Measurements from ENCODE around the gene NMBR.
A peak's percentile ranks its signal among the peaks of the same experiment; 100 is the strongest.
"Not testable (repeated sequence)": the region's sequence is repeated elsewhere in the genome, so short reads cannot be mapped to it uniquely, and the experiment has no call there.

NMBR gene

GRCh38 chr6:142155895-142156757, 9.2 kb upstream of the NMBR start:
- no peak overlapping the region for H3K4me3 ChIP-seq (ENCODE audit: low read length)
- peak; percentile 15 for DNase-seq (ENCODE audit: low read depth, low spot score)

- no peak for DNase-seq (ENCODE audit: low read depth, low spot score)
- H3K4me3 ChIP-seq (ENCODE audit: low read length), result no peak overlapping the region
Observed at GRCh38 chr6:142155091-142155490, 8.2 kb upstream of the NMBR start.

GRCh38 chr6:142154336-142154735, 7.4 kb upstream of the NMBR start:
- DNase-seq (ENCODE audit: low read depth, low spot score), result no peak
- no peak overlapping the region for H3K4me3 ChIP-seq (ENCODE audit: low read length)

GRCh38 chr6:142153196-142153595, 6.3 kb upstream of the NMBR start:
- H3K4me3 ChIP-seq (ENCODE audit: low read length), result no peak overlapping the region
- no peak for DNase-seq (ENCODE audit: low read depth, low spot score)

GRCh38 chr6:142152746-142153145, 5.8 kb upstream of the NMBR start:
- no peak overlapping the region for H3K4me3 ChIP-seq (ENCODE audit: low read length)
- no peak for DNase-seq (ENCODE audit: low read depth, low spot score)

- not testable (repeated sequence) for DNase-seq (ENCODE audit: low read depth, low spot score); H3K4me3 ChIP-seq (ENCODE audit: low read length)
Observed at GRCh38 chr6:142141531-142141930, 5.4 kb downstream of the NMBR start.

- no peak overlapping the region for H3K4me3 ChIP-seq (ENCODE audit: low read length)
- no peak for DNase-seq (ENCODE audit: low read depth, low spot score)
Observed at GRCh38 chr6:142138876-142139275, 8.0 kb downstream of the NMBR start.

DNA sequence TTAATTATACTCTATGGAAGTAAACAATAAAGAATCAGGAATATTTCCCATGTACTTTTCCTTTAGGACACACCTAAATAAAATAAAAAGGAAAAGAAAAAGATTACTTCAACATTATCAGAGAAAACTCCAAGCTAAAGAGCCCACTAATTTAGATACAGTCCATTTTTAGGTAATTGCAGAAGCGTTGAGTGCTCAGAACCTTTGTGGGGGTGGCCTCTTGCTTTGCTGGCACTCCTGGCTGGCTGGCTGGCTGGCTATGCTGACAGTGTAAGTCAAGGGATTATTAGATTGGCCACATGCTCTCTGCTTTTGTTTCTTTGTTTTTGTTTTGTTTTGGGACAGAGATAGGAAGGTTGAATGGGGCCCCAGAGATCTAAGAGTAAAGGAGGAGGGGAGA, 14.3 kb downstream of the NMBR start, which contains the start of gene GJE1:
Gene GJE1, plus strand, starts transcription at position 301 of the 400 bp plus-strand sequence. CDS start 234 bp downstream, outside the sequence.
- no peak for DNase-seq (ENCODE audit: low read depth, low spot score)
- H3K4me3 ChIP-seq (ENCODE audit: low read length), result no peak within 1 kb of the TSS

- no peak overlapping the region for H3K4me3 ChIP-seq (ENCODE audit: low read length)
- DNase-seq (ENCODE audit: low read depth, low spot score), result no peak
Observed at GRCh38 chr6:142130814-142131213, 16.1 kb downstream of the NMBR start.

DNA sequence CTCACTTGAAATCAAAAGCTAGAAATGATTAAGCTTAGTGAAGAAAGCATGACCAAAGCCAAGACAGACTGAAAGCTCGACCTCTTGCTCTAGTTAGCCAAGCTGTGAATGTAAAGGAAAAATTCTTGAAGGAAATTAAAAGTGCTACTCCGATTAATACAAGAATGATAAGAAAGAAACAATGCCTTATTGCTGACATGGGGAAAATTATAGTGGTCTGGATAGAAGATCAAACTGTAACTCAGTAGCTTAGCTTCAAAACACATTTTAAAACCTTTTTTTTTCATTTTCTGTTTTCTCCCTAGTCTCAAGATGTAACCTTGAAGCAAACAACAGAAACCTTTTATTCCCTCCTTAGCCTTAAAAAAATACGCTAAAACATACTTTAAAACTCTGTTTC, 25.6 kb downstream of the NMBR start:
- DNase-seq (ENCODE audit: low read depth, low spot score), result no peak
- no peak overlapping the region for H3K4me3 ChIP-seq (ENCODE audit: low read length)

DNA sequence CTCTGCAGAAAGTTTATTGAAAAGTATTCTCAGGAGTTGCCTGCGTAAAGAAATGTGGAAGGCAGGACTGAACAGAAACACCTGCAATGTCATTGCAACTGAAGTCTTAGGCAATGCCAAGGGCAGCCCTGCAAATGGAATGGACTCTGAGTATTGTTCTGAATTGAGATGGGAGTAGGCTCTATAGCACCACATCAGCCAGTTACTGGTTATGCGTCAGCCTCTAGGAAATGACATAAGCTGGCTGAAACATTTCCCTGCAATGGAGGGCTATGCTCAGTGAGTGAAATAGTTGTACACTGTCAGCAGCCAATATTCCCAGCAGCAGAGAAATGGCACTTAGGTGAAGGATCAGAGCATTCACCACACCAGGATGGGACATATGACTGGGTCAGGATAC, 28.0 kb downstream of the NMBR start:
- no peak for DNase-seq (ENCODE audit: low read depth, low spot score)

DNA sequence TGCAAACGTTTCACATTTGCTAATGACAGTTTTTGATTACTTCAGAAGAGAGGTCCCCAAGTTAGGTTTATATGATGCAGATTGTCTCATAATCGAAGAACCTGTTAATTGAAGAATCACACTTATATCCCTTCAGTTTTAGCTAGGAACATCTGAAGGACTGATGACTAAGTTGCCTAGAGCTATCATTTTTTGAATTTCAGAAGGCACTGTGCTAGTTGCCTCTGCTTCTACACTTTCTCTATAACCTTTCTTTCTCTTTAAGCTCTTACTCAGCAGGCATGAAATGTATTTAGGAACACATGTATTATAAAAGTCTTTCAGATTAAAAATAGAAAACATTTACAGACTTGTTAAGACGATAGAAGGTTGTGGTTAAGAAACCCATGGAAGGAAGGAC, 28.6 kb downstream of the NMBR start:
- H3K4me3 ChIP-seq (ENCODE audit: low read length), result no peak overlapping the region
- DNase-seq (ENCODE audit: low read depth, low spot score), result no peak

More for the DNA sequence above, 28.0 kb downstream of the NMBR start:
- no peak overlapping the region for H3K4me3 ChIP-seq (ENCODE audit: low read length)

DNA sequence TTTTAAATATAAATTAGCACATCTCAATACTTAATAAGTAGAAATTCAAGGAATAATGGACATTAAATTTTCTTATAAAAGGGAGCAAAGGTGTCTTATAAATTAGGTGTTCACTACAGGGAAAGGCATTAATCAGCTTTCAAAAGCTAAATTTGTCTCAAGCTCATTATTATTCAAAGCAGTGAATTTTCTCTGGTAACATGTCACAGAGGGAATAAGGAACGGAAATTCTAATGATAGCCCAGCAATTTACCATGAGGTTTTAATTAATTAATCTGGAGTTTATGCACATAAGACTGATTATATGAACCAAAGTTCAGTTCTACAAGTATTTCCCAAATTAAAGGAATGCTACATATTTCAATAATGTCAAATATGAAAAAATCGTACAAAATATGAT, 29.6 kb downstream of the NMBR start:
- DNase-seq (ENCODE audit: low read depth, low spot score), result no peak
- no peak overlapping the region for H3K4me3 ChIP-seq (ENCODE audit: low read length)

DNA sequence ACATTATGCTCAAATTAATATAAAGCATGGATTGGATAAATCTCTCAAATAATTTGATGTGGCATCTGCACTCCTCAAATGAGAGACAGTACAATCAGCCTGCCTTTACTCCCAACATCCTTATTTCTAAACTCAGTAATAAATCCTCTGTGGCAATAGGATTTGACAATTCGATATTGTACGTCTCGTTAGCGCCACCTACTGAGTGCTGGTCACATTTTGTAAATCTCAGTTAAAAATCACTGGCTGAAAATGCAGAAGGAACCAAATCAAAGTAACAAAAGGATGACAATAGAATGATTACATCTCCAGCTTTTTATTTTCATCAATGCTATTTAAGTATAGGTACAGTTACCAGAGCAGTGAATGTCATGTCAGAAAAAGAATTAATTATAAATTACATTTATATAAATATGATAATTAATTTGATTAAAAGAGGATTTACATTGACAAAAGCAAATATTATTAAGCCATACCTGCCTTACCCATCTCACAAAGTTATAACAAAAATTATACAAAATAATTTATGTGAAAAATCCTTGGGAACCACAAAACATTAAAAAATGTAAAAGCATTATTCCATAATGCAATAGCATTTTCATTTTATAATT, 34.4 kb downstream of the NMBR start:
- DNase-seq (ENCODE audit: low read depth, low spot score), result peak; percentile 67
- no peak overlapping the region for H3K4me3 ChIP-seq (ENCODE audit: low read length)

GRCh38 chr6:142110820-142111219, 36.1 kb downstream of the NMBR start:
- not testable (repeated sequence) for H3K4me3 ChIP-seq (ENCODE audit: low read length); DNase-seq (ENCODE audit: low read depth, low spot score)

DNA sequence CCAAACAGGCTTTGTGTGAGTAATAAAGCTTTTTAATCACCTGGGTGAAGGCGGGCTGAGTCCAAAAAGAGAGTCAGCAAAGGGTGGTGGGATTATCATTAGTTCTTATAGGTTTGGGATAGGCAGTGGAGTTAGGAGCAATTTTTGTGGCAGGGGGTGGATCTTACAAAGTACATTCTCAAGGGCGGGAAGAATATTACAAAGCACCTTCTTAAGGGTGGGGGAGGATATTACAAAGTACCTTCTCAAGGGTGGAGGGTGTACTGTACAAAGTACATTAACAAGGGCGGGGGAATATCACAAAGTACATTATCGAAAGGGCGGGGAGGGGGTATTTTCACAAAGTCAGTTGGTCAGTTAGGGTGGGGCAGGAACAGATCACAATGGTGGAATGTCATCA, 42.1 kb downstream of the NMBR start:
- not testable (repeated sequence) for H3K4me3 ChIP-seq (ENCODE audit: low read length); DNase-seq (ENCODE audit: low read depth, low spot score)

GRCh38 chr6:142088858-142089216, 58.1 kb downstream of the NMBR start:
- no peak for DNase-seq (ENCODE audit: low read depth, low spot score)
- no peak overlapping the region for H3K4me3 ChIP-seq (ENCODE audit: low read length)

GRCh38 chr6:142087950-142088857, 58.7 kb downstream of the NMBR start:
- H3K4me3 ChIP-seq (ENCODE audit: low read length), result no peak overlapping the region
- DNase-seq (ENCODE audit: low read depth, low spot score), result no peak

DNA sequence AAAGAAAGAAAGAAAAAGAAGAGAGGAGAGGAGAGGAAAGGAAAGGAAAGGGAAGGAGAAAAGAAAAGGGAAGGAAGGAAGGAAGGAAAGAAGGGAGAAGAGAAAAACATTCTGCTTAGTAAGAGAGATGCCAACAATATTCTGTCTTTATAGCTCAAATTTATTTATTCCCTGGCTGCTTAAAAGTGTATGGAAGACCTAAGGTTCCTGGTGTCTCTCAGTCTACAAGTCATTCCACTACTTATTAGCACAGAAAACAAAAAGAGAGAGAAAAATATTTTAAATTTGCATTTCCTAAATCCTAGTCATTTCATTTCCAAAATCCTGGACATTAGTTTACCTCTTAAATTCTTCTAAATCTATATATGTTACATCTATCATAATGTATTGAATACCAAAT, 67.8 kb downstream of the NMBR start:
- no peak overlapping the region for H3K4me3 ChIP-seq (ENCODE audit: low read length)
- no peak for DNase-seq (ENCODE audit: low read depth, low spot score)

Measured in Jurkat, Clone E6-1 (cell line).